ENCODE data around the gene EFL1.

EFL1 gene

DNA sequence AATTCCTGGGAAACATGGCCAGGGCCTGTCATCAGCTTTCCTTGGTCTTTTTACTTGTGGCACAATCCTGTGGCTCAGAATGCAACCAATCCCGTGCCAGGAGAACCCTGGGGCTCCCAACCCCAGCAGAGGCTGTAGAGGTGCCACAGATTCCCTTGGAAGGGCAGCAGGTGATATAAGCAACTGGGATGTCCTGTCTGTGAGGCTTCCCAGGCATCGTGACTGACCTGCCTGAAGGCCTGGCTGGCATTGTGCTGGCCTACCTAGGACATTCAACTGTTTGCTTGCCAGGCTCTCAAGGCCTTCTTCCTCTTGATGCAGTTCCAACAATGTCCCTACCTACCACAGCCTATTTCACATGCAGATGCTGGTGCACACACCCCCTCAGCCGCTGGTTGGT is 144.5 kb downstream of the EFL1 start:
- no peaks in the 10 kb centered on the region for H3K27me3 ChIP-seq (ENCODE audit: insufficient read depth, low read depth, severe bottlenecking)
- TF ChIP-seq, protein P1, sequence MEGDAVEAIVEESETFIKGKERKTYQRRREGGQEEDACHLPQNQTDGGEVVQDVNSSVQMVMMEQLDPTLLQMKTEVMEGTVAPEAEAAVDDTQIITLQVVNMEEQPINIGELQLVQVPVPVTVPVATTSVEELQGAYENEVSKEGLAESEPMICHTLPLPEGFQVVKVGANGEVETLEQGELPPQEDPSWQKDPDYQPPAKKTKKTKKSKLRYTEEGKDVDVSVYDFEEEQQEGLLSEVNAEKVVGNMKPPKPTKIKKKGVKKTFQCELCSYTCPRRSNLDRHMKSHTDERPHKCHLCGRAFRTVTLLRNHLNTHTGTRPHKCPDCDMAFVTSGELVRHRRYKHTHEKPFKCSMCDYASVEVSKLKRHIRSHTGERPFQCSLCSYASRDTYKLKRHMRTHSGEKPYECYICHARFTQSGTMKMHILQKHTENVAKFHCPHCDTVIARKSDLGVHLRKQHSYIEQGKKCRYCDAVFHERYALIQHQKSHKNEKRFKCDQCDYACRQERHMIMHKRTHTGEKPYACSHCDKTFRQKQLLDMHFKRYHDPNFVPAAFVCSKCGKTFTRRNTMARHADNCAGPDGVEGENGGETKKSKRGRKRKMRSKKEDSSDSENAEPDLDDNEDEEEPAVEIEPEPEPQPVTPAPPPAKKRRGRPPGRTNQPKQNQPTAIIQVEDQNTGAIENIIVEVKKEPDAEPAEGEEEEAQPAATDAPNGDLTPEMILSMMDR (IDR thresholded peaks at IDR 0.05; ENCODE audit: low read depth, low read length): no peak
- H3K27ac ChIP-seq: no peak overlapping the region
- H3K9me3 ChIP-seq (ENCODE audit: severe bottlenecking): no peaks in the 10 kb centered on the region
- DNase-seq: no peak
- no peak overlapping the region for H3K4me3 ChIP-seq (ENCODE audit: low read depth, low read length)
- H3K36me3 ChIP-seq: no peaks in the 10 kb centered on the region

DNA sequence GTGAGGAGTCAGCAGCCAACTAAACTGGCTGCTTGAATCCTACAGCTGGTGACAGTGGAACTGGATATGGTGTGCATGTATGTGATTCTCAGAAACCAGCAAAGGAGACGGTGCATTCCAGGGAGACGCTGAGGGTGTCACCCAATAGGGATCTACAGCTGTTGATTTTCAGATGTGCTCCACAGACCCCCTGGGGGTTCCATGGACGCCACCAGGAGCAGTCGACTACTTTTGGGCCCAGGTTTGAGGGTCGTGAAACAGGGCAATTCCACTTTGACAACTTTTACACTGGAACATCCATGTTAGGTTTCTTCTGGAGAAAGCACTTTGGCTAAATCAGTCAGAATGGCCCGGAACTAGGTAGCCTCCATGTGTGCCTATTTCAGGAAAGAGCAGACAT is 145.2 kb downstream of the EFL1 start:
- no peaks in the 10 kb centered on the region for H3K9me3 ChIP-seq (ENCODE audit: severe bottlenecking)
- H3K4me3 ChIP-seq (ENCODE audit: low read depth, low read length): no peak overlapping the region
- H3K36me3 ChIP-seq: no peaks in the 10 kb centered on the region
- H3K27me3 ChIP-seq (ENCODE audit: insufficient read depth, low read depth, severe bottlenecking): no peaks in the 10 kb centered on the region
- H3K27ac ChIP-seq: no peak overlapping the region
- TF ChIP-seq, protein P1 (IDR thresholded peaks at IDR 0.05; ENCODE audit: low read depth, low read length): no peak
- no peak for DNase-seq

DNA sequence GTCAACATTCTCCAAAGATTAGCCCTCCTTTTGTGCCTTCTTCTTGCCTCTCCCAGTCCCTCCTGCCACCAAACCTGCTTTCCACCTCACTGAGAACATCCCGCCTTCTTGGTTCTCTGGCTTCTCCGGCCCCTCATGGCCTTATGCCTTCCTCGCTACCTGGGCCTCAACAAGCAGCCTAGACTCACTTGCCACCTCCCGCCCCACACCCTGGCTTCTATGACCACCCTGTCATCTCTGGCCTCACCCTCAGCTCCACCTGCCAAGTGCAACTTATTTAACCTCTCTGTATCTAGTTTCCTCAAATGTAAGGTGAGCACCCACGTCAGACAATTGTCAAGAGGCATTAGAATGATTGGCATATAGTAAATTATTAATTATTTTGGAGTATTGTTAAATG is 147.9 kb downstream of the EFL1 start:
- H3K27me3 ChIP-seq (ENCODE audit: insufficient read depth, low read depth, severe bottlenecking): no peaks in the 10 kb centered on the region
- DNase-seq: no peak
- no peak overlapping the region for H3K4me3 ChIP-seq (ENCODE audit: low read depth, low read length)
- H3K27ac ChIP-seq: no peak overlapping the region
- no peaks in the 10 kb centered on the region for H3K36me3 ChIP-seq
- no peaks in the 10 kb centered on the region for H3K9me3 ChIP-seq (ENCODE audit: severe bottlenecking)
- TF ChIP-seq, protein P1 (IDR thresholded peaks at IDR 0.05; ENCODE audit: low read depth, low read length): no peak

- Histone ChIP-seq H3K27me3 (ENCODE audit: insufficient read depth, low read depth, severe bottlenecking) (no peaks in the 10 kb centered on the region), H3K4me3 (ENCODE audit: low read depth, low read length) (no peak overlapping the region), H3K9me3 (ENCODE audit: severe bottlenecking) (no peaks in the 10 kb centered on the region), H3K36me3 (no peaks in the 10 kb centered on the region), H3K27ac (no peak overlapping the region)
- DNase-seq: no peak
- TF ChIP-seq, protein P1 (IDR thresholded peaks at IDR 0.05; ENCODE audit: low read depth, low read length): no peak
Observed at GRCh38 chr15:82113106-82113715, 149.3 kb downstream of the EFL1 start.

DNA sequence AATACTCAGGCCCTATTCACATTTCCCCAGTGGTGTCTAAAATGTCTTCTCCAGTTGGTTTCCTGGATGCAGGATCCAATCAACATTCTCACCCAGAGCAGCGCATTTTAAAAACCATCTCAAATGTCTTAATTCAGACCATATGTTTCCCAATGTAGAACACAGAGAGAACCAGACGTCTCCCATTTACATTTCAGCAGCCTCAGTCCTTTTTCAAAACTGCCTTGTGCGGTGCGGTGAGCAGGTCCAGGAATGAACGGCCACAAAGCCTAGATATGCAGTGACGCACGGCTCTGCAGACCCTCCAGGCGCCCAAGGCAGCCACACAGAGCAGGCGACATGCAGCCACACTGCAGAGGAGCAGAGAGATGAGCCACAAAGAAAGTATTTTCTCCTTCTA is 150.6 kb downstream of the EFL1 start:
- no peaks in the 10 kb centered on the region for H3K36me3 ChIP-seq
- TF ChIP-seq, protein P1 (IDR thresholded peaks at IDR 0.05; ENCODE audit: low read depth, low read length): no peak
- no peak overlapping the region for H3K4me3 ChIP-seq (ENCODE audit: low read depth, low read length)
- no peak for DNase-seq
- H3K27ac ChIP-seq: no peak overlapping the region
- H3K27me3 ChIP-seq (ENCODE audit: insufficient read depth, low read depth, severe bottlenecking): no peaks in the 10 kb centered on the region
- H3K9me3 ChIP-seq (ENCODE audit: severe bottlenecking): no peaks in the 10 kb centered on the region

- Histone ChIP-seq H3K9me3 (ENCODE audit: severe bottlenecking) (no peaks in the 10 kb centered on the region), H3K27me3 (ENCODE audit: insufficient read depth, low read depth, severe bottlenecking) (no peaks in the 10 kb centered on the region), H3K36me3 (no peaks in the 10 kb centered on the region), H3K27ac (no peak overlapping the region), H3K4me3 (ENCODE audit: low read depth, low read length) (no peak overlapping the region)
- no peak for DNase-seq
- TF ChIP-seq, protein P1 (IDR thresholded peaks at IDR 0.05; ENCODE audit: low read depth, low read length): no peak
Observed at GRCh38 chr15:82110144-82110543, 152.4 kb downstream of the EFL1 start.

Data from WERI-Rb-1 (cell line).